Left ventricle myocardium superior (tissue), 1 donor: ENCODE results near the gene TTC21A. TPM values are rescaled to one million over a fixed set of nuclear protein-coding genes. Genes with fewer than 3 reads are reported as not detected.
A peak's percentile ranks its signal among the peaks of the same experiment; 100 is the strongest.
"Not testable (repeated sequence)": the region's sequence is repeated elsewhere in the genome, so short reads cannot be mapped to it uniquely, and the experiment has no call there.

Experiments used
- ATAC-seq: fragments of 200-7000 bp; cut with Tn5 transposase; one replicate; pipeline ENCODE4 v1.9.1; 2020; ENCODE audit warnings: mild to moderate bottlenecking, moderate library complexity
- DNase-seq: peaks from one replicate; pipeline ENCODE4 v3.0.0-alpha.2; 2020
- intact Hi-C: fragments of 100-400 bp; cut with micrococcal nuclease; formaldehyde crosslinking; loops from one replicate; pipeline ENCODE4 v1.11.0; 2022
- long read RNA-seq: library from polyadenylated mRNA; unstranded; transcript quantifications from one replicate; pipeline ENCODE4 v2.0.0, GENCODE V29; 2021
- total RNA-seq: library from RNA; stranded (reverse); fragmentation: NEBNext Ultra II Directional; extraction: Animal tissue kit (Norgen Biotek cat#: 25700); gene quantifications from one replicate; pipeline ENCODE4 v1.2.1, GENCODE V29; 2021
- donor health status: DM: no; HTN: yes; CAD: no; lungs with severe emphysema.

TTC21A gene
- total RNA-seq, result 1.1 TPM
- long read RNA-seq, partial matches to known transcripts, result 0 of 1 reads
- long read RNA-seq, other reads (novel, unspliced or antisense), result 1 of 1 reads

GRCh38 chr3:39107388-39108199 is at the start of gene TTC21A, which contains the start of gene GORASP1:
TSS of gene TTC21A (plus strand) at chr3:39107680. CDS start at chr3:39107838, 158 bp downstream.
TSS of gene GORASP1 (minus strand) at chr3:39107627. CDS start at chr3:39107541, 86 bp downstream.
- peak; percentile 92 for DNase-seq
- intact Hi-C loops, result no loop called here
- ATAC-seq, result peak; percentile 93

GRCh38 chr3:39061228-39061627 is 46.3 kb upstream of the TTC21A start:
- intact Hi-C loops, DNase-seq, ATAC-seq: not testable (repeated sequence)

- ATAC-seq, result no peak
Observed at GRCh38 chr3:39062180-39062579, 45.3 kb upstream of the TTC21A start.

GRCh38 chr3:39063143-39063542 is 44.3 kb upstream of the TTC21A start:
- no peak for ATAC-seq
- intact Hi-C loops, result no loop called here
- no peak for DNase-seq

More at GRCh38 chr3:39062180-39062579, 45.3 kb upstream of the TTC21A start:
- no peak for DNase-seq
- intact Hi-C loops, result no loop called here

GRCh38 chr3:39064646-39065045 is 42.8 kb upstream of the TTC21A start:
- ATAC-seq (no peak), DNase-seq (no peak)
- intact Hi-C loops, result no loop called here

- intact Hi-C loops, result no loop called here
- ATAC-seq (peak; percentile 50), DNase-seq (no peak)
Observed at GRCh38 chr3:39065197-39065596, 42.3 kb upstream of the TTC21A start.

GRCh38 chr3:39067286-39067685 is 40.2 kb upstream of the TTC21A start:
- DNase-seq (no peak), ATAC-seq (no peak)
- intact Hi-C loops, result no loop called here

- DNase-seq, result no peak
- intact Hi-C loops, result no loop called here
- no peak for ATAC-seq
Observed at GRCh38 chr3:39068556-39068955, 38.9 kb upstream of the TTC21A start.

- DNase-seq (no peak), ATAC-seq (no peak)
- intact Hi-C loops, result no loop called here
Observed at GRCh38 chr3:39075910-39076309, 31.6 kb upstream of the TTC21A start.

- ATAC-seq, result no peak
- DNase-seq, result no peak
- intact Hi-C loops, result no loop called here
Observed at GRCh38 chr3:39079530-39079929, 27.9 kb upstream of the TTC21A start.

- DNase-seq (no peak), ATAC-seq (no peak)
- intact Hi-C loops, result no loop called here
Observed at GRCh38 chr3:39080026-39080425, 27.5 kb upstream of the TTC21A start.

- DNase-seq (no peak), ATAC-seq (no peak)
- intact Hi-C loops, result no loop called here
Observed at GRCh38 chr3:39082666-39083313, 24.7 kb upstream of the TTC21A start.

GRCh38 chr3:39086144-39086543 is 21.3 kb upstream of the TTC21A start:
- intact Hi-C loops, result no loop called here
- no peak for DNase-seq
- ATAC-seq, result no peak

- intact Hi-C loops, result no loop called here
- ATAC-seq, result no peak
Observed at GRCh38 chr3:39088456-39088855, 19.0 kb upstream of the TTC21A start.

GRCh38 chr3:39088889-39089288 is 18.6 kb upstream of the TTC21A start:
- ATAC-seq, result no peak
- no peak for DNase-seq
- intact Hi-C loops, result no loop called here

More at GRCh38 chr3:39088456-39088855, 19.0 kb upstream of the TTC21A start:
- no peak for DNase-seq

GRCh38 chr3:39090922-39091321 is 16.6 kb upstream of the TTC21A start:
- intact Hi-C loops, result no loop called here
- no peak for DNase-seq
- no peak for ATAC-seq

GRCh38 chr3:39094851-39095677 is 12.4 kb upstream of the TTC21A start:
- ATAC-seq (no peak), DNase-seq (no peak)
- intact Hi-C loops, result no loop called here

- no peak for DNase-seq
- intact Hi-C loops, result no loop called here
- no peak for ATAC-seq
Observed at GRCh38 chr3:39095778-39096177, 11.7 kb upstream of the TTC21A start.

- DNase-seq (no peak), ATAC-seq (peak; percentile 66)
- intact Hi-C loops, result no loop called here
Observed at GRCh38 chr3:39096775-39097174, 10.7 kb upstream of the TTC21A start.
